T-helper 22 cell (primary cell): ENCODE data around the gene GHSR.

Source experiments
- DNase-seq: peaks from one replicate; pipeline ENCODE4 v3.0.0-alpha.2; 2020; ENCODE audit warnings: low read depth

The GHSR gene

DNA sequence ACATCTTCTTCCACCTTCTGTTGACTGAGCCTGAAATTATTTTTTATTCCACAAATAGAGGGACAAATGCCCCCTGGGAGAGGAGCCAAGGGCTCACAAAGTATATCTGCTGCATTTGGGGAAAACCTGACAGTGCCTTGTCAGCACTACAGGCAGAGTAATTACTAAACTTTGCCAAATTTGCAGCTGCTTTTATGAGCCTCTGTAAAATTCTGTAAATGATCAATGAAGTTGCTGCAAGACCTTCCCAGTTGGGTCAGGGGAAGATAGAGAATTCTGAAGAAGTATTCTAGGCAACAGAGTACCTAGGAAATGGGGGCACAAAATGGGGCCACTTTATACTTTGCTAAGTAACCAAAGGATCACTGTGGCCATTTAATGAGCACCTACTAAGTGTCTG, 10.5 kb downstream of the GHSR start:
- no peak for DNase-seq

DNA sequence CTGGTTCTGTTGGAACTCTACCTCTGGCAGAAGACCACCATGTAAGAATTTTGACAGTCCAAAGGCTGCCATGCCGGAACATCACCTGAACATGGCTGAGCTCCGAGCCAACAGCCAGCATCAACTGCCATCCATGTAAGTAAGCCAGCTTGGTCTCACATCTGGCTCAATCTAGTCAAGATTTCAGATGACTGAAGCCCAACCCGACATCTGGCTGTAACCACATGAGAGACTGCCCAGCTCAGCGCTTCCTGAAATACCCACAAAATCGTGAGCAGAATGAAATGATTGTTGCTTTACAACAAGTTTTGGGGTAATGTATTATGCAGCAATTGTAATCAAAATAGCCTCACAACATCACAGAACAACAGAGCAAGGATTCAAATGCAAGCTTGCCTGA, 32.9 kb downstream of the GHSR start:
- DNase-seq: no peak

DNA sequence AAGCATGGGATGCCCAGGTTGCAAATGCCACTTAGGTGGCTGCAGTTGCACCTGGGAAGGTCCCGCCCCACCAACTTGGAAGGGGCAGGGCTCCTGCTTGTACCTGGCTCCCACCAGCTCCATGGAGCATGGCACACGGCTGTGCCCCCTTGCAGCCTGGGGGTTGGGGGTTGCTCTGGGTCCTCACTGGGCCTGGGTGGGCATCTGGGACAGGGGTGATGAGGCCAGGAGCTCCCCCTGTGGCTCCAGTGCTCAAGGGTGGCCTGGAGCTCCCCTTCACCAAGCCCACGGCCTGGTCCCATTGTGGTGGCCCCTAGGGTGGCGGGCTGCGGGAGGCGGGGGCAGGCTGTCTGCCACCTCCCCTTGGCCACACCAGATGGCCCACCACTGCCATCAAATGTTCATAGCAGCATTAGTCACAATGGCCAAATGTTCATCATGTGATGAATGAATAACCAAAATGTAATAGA, 36.7 kb downstream of the GHSR start:
- no peak for DNase-seq

DNA sequence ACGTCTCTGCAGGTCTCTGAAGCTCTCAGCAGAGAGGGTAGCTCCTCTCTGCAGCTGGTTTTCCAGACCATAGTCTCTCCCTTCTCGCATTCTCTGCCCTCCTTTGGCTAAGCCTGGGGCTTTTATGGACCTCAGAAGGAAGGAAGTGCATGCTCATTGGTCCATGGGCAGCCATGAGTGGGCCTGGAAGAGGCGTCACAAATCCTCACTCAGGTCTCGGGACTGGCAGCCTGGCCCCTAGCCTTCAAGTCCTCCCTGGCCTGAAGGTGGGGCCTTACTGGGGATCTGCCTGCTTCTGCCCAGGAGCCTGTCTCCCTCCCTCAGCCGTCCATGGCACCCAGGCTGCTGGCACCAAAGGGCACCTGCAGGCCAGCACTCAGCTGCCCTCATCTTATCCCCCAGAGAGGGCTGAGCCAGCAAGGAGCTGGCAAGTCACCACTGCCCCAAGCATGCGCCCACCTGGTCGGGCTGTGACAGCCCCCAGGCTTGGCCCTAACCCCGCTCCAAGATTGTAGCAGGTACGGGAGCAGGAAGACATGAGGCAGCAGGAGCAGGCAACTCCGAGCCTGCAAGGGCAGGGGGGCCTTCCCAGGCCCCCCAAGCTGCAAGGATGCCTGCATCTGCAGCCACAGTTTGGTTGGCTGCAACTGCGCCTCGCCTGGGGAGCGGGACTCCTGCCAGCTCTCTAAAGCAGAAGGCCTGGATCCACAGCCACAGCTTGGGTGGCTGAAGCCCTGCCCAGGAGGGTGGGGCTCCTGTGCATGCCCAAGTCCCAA, 37.4 kb downstream of the GHSR start:
- DNase-seq: no peak

DNA sequence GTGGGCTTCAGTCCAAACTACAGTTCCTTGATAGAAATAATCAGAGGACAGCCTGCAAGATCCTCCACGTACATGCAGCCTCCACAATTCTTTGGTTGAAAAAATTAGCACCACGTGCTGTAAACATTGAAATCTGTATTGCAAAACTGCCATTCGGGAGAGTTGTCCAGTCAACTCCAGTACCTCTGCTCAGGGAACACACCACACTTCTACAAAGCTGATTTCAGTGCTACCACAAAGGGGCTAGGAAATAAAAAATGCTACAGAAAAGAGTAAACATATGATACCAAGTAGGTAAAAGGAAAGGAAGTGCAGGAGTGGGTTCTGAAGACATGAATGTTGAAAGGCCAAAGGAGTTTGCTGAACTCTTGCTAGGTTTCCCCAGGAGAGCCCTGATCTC, 40.4 kb downstream of the GHSR start:
- no peak for DNase-seq

DNA sequence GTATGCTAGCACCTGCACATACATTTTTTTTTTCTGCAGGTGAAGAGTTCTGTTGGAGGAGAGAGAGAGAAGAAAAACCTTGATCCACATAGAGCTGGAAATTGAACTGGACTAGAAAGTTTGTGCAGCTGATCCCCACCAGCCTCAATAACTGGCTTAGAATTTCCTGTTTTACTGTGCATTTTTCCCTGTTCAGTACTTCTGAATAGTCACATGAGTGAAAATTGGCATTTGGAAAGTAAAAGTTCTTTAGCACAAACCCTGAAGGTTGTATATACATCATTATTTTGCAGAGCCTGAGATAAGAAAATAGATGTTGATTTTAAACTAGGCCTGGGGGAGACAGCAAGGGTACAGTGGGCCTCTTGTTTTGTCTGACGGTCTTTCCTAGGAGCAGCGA, 42.3 kb downstream of the GHSR start:
- no peak for DNase-seq

DNA sequence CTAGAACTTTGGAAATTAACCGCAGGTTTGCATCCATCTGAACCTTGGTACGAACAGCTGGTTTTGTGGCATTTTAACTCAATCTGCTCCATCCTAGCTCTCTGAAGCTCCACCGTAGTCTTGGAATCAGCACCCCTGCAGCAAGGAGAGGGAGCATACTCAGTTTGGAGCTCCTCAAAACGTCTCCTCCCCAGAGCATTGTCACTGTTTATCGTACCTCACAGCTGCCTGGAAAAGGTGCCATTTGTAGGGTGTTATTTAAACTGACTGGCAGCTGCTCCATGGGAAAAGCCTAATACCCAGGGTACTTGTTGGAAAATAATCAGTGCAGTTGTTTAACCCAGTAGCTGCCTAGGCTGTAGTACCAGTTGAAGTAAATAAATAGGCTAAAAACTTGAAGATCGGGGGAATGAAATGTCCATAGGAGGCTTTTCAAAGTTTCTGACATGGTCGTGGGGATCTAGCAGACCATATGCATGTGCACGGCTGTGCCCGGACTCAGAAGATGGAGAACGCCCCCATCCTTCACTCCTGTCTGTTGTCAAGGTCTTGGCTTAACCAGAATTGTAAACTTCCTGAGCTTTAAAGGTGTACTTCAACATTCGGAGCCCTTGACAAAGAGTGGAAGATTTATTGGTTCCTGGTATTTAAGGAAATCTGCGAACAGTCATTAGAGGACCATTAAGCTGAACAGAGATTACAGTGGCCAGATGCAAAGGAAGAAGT, 43.9 kb downstream of the GHSR start:
- DNase-seq: no peak

DNA sequence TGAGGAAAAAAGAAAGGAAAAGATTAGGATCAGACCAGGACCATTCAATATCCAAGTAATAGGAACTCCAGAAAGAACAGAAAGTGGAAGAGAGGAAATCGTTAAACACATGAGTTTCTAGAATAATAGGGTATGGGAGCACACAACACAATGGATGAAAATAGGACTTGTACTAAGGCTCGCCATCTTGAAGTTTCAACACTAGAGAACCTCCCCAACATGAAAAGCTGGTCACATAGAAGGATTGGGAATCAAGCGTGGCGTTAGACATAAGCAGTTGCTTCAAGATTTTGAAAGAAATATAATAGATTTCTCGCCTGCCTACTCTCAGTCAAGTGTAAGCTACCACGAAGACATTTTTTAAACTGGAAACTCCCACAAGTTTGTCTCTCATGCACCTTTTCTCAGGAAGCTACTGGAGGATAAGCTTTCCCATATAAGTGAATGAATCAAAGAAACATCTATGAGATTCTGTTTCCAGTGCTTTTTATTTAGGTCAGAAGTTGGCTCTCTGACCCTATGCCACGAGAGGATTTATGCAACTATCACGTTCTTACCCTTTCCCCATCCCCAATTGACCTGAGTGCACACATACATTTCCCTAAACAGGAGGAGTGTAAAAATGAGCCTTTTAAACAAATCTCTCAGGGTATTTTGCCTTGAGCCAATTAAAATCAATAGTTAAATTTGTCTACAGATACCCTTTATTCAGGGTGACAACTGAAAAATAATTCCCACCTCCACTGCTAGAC, 45.2 kb downstream of the GHSR start:
- no peak for DNase-seq

DNA sequence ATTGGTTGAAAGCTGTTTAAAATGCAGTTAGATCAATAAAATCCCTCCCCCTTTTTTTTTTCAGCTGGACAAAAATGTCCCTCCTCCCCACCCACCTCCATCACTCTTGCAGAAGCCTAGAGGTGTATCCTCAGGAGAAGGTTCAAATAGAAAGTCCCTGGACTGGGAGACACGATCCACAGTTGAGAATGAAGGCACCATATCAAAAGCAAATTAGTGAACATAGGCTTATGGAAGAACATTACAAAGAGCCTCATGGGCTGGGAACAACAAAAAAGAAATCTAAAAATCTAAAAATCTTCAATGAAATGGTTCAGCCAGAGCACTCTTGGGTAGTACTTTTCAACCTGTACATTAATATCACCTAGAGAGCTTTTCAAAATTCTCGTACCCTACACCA, 46.2 kb downstream of the GHSR start:
- no peak for DNase-seq

DNA sequence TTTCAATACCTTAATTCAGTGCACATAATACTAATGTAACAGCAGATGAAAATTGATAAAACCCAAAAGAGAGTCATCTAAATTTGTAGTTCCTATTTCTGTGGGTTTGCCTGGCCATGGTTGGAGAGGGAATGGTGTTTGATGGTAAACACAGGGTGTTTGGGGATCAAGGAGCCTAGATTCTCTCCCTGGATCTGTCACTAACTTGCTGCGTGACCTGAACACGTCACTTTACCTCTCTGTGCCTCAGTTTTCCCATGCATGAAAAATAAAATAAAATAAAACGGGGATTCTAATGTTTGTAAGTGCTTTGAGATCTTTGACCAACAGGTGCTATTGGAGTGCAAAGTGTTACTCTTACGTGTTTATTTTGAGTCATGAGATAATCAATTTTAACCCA, 49.8 kb downstream of the GHSR start:
- no peak for DNase-seq

DNA sequence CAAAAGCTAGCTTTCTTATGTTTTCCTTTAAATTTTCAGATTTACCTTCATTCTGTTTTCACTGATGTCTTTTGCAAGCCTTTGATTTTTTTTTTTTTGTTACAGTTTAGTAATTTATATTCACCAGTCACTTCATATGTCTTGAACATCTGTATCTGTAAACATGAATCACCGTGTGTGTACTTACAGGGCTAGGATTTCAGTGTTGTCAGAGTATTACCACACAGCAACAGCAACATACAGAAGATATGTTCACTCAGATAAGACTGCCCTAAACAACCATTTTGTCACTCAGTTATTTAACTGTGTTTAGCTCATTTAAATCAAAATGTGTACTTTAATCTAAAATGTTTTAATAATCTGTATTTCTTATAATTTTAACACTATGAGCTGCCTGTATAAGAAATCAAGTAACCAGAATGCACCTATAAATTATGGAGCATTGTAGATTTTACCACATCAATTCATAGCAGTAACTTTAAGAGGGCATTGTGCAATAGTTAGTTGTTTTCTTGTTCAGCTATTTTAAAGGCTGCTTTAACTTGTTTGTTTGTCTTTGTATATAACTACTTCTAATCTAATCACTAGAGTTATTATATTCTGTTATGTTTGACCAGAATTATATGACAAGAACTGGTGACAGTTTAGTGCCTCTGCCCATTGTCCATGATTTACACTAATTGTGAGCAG, 50.4 kb downstream of the GHSR start:
- DNase-seq: no peak

DNA sequence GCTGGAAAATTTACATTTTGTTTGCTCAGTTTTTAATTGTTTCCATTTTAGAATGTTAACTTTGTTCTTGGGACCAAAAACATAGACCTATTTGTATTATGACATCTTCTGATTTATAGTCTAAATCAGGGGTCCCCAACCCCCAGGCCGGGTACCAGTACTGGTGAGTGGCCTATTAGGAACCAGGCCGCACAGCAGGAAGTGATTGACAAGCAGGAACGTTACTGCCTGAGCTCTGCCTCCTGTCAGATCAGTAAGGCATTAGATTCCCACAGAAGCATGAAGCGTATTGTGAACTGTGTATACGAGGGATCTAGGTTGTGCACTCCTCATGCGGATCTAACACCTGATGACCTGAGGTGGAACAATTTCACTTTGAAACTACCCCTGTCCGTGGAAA, 51.9 kb downstream of the GHSR start:
- no peak for DNase-seq

DNA sequence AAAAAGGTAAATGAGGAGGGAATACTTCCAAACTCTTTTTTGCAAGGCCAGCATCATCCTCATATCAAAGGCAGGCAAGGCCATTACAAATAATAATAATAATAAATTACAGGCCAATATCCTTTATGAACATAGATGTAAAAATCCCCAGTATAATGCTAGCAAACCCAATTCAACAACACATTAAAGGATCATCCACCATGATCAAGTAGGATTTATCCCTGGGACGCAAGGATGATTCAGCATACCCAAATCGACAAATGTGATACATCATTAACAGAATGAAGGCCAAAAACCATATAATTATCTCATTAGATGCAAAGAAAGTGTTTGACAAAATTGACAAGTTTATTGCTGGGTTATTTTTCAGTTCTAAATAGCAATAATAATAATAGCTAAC, 53.6 kb downstream of the GHSR start:
- DNase-seq: no peak
